Keratinocyte (primary cell): ENCODE results near the gene EBF4. TPM values are rescaled to one million over a fixed set of nuclear protein-coding genes. Genes with fewer than 3 reads are reported as not detected.
"Not testable (repeated sequence)": the region's sequence is repeated elsewhere in the genome, so short reads cannot be mapped to it uniquely, and the experiment has no call there.

Experiments
- DNase-seq: peaks from one replicate; pipeline ENCODE4 v3.0.0-alpha.2; 2011; ENCODE audit warnings: low read depth, missing footprints, low spot score
- FAIRE-seq: peaks from 2 replicates; lab custom pipeline; 2011; peaks lifted over from hg19 to GRCh38; lab: Jason Lieb, UNC
- H2AFZ ChIP-seq: 2 replicates; pipeline ENCODE4 v1.6.0; 2012; ENCODE audit warnings: low read length, control low read depth, inconsistent platforms; ENCODE audit not compliant: control insufficient read depth
- H3K27ac ChIP-seq: 2 replicates; pipeline ENCODE4 v1.5.1; 2011; ENCODE audit warnings: low read length; ENCODE audit not compliant: control insufficient read depth, insufficient read depth
- H3K27me3 ChIP-seq: 3 replicates; pipeline ENCODE4 v1.6.0; 2011; ENCODE audit warnings: low read length; ENCODE audit not compliant: control insufficient read depth, insufficient read depth; ENCODE audit errors: extremely low read depth
- H3K36me3 ChIP-seq, 2 experiments: 2 replicates in 1 of 2; 3 replicates in 1 of 2; pipeline ENCODE4 v1.5.1; 2011; ENCODE audit warnings: low read length in 2 of 2, mild to moderate bottlenecking in 1 of 2; ENCODE audit not compliant: control insufficient read depth in 2 of 2, insufficient read depth in 2 of 2; ENCODE audit errors: extremely low read depth in 1 of 2
- H3K4me1 ChIP-seq: 3 replicates; pipeline ENCODE4 v1.5.1; 2011; ENCODE audit warnings: low read length; ENCODE audit not compliant: control insufficient read depth, insufficient read depth; ENCODE audit errors: extremely low read depth
- H3K4me2 ChIP-seq: 3 replicates; pipeline ENCODE4 v1.6.0; 2011; ENCODE audit warnings: low read depth, low read length; ENCODE audit not compliant: control insufficient read depth, insufficient read depth; ENCODE audit errors: extremely low read depth
- H3K4me3 ChIP-seq, 3 experiments: fragments of 200-600 bp in 1 of 3; sonication (generic) in 1 of 3; 2 replicates in 2 of 3; 3 replicates in 1 of 3; pipeline ENCODE4 v1.5.1; 2011 to 2016; ENCODE audit warnings: low read length in 3 of 3, mild to moderate bottlenecking in 3 of 3, control low read depth in 2 of 3, inconsistent platforms in 1 of 3, low read depth in 1 of 3, mixed read lengths in 1 of 3, mixed run types in 1 of 3, moderate library complexity in 1 of 3; ENCODE audit not compliant: control insufficient read depth in 2 of 3, insufficient read depth in 2 of 3; ENCODE audit errors: extremely low read depth in 1 of 3
- H3K79me2 ChIP-seq: 2 replicates; pipeline ENCODE4 v1.6.0; 2012; ENCODE audit warnings: low read length; ENCODE audit not compliant: control insufficient read depth, insufficient read depth
- H3K9ac ChIP-seq: 3 replicates; pipeline ENCODE4 v1.6.0; 2011; ENCODE audit warnings: low read length; ENCODE audit not compliant: control insufficient read depth, insufficient read depth; ENCODE audit errors: extremely low read depth
- H3K9me1 ChIP-seq: 3 replicates; pipeline ENCODE4 v1.6.0; 2011; ENCODE audit warnings: low read length; ENCODE audit not compliant: control insufficient read depth, insufficient read depth; ENCODE audit errors: extremely low read depth
- H3K9me3 ChIP-seq: 2 replicates; pipeline ENCODE4 v1.5.1; 2012; ENCODE audit warnings: low read depth, low read length; ENCODE audit not compliant: control insufficient read depth
- H4K20me1 ChIP-seq: 3 replicates; pipeline ENCODE4 v1.6.0; 2011; ENCODE audit warnings: low read length; ENCODE audit not compliant: control insufficient read depth, insufficient read depth; ENCODE audit errors: extremely low read depth
- EZH2 ChIP-seq: IDR thresholded peaks from one replicate; pipeline ENCODE4 v1.6.1; 2012; ENCODE audit warnings: inconsistent platforms, mild to moderate bottlenecking, low read length, moderate library complexity
- dilution Hi-C: fragments of 300-500 bp; cut with MboI; formaldehyde crosslinking; loops from one replicate; pipeline ENCODE4 v1.7.0; 2020; ENCODE audit warnings: low sequenced_read_pairs; ENCODE audit not compliant: extremely low pct_ligation_motif_present
- polyA plus RNA-seq, 5 experiments: library from polyadenylated mRNA; depleted of rRNA in 3 of 5; stranded (reverse) in 3 of 5; stranded (forward) in 1 of 5; unstranded in 1 of 5; fragments of >200 nt; gene quantifications; 1 replicate in 1 of 5; 2 replicates in 3 of 5; 3 replicates in 1 of 5; pipeline versions ENCODE4 v1.2.1 to v1.2.3, GENCODE V29; 2011 to 2012; ENCODE audit warnings: missing spikeins in 2 of 5, low read depth in 1 of 5, low replicate concordance in 1 of 5
- TF ChIP-seq, protein P1 (sequence below), 3 experiments: IDR thresholded peaks in 1 of 3; conservative IDR thresholded peaks in 1 of 3; optimal IDR thresholded peaks in 1 of 3; 2 replicates in 2 of 3; 3 replicates in 1 of 3; pipeline versions ENCODE3 to v1.5.1; 2011; ENCODE audit warnings: low read length in 3 of 3, mild to moderate bottlenecking in 3 of 3, moderate library complexity in 2 of 3, control low read depth in 1 of 3, inconsistent platforms in 1 of 3; ENCODE audit not compliant: insufficient read depth in 2 of 3; ENCODE audit errors: extremely low read depth in 1 of 3

EBF4 gene
- polyA plus RNA-seq, 1 donor (not counting 4 experiments of a cell fraction or from before 2014, with no cell fraction given), result not detected

DNA sequence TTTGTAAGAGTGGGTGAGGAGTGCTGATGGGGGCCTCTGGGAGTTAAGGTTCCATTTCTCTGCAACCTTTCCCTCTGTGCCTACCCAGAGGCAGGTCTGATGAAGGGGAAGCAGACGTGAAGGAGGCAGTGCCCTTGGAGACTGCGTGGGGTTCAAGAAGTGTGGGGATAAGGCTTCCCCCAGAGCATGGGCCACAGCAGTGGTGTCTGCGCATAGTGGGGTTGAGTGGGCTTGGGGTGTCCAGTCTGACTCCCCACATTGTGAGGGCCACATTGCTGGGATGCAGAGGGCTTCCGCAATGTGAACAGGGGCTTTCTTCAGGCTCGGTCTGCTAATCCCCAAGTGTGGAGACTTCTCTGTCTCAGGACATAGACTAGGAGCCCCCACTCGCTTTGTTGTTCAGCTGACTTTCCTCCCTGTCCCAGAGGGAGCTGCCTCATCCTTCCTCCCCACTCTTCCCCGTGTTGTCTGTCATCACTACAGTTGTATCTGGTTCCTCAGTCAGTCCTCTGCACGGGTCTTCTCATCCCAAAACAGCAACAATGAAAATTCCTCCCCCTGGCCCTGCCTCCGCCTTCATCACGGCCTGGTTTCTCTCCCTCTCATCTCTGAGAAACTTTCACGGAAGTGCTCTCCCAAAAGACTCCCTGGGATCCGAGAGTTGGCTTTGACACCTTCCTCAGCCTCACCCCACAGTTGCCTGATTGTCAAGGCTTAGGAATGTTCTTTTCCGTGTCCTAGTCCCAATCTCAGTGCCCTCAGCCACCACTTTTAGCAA, 2.8 kb downstream of the EBF4 start:
- no peaks in the 10 kb centered on the region for H3K9me3 ChIP-seq
- H3K27ac ChIP-seq, result no peak overlapping the region
- dilution Hi-C loops, result no loop called here
- H3K36me3 ChIP-seq, result no peaks in the 10 kb centered on the region
- H3K4me3 ChIP-seq, result no peak overlapping the region
- H3K27me3 ChIP-seq, result peaks cover 76% of the 10 kb centered on the region
- DNase-seq, result no peak
- no peaks in the 10 kb centered on the region for H3K4me1 ChIP-seq
- H3K9me1 ChIP-seq, result no peaks in the 10 kb centered on the region
- no peak overlapping the region for H2AFZ ChIP-seq
- no peaks in the 10 kb centered on the region for H3K79me2 ChIP-seq
- no peaks in the 10 kb centered on the region for H4K20me1 ChIP-seq
- H3K9ac ChIP-seq, result no peak overlapping the region
- no peak for TF ChIP-seq EZH2
- TF ChIP-seq, protein P1, sequence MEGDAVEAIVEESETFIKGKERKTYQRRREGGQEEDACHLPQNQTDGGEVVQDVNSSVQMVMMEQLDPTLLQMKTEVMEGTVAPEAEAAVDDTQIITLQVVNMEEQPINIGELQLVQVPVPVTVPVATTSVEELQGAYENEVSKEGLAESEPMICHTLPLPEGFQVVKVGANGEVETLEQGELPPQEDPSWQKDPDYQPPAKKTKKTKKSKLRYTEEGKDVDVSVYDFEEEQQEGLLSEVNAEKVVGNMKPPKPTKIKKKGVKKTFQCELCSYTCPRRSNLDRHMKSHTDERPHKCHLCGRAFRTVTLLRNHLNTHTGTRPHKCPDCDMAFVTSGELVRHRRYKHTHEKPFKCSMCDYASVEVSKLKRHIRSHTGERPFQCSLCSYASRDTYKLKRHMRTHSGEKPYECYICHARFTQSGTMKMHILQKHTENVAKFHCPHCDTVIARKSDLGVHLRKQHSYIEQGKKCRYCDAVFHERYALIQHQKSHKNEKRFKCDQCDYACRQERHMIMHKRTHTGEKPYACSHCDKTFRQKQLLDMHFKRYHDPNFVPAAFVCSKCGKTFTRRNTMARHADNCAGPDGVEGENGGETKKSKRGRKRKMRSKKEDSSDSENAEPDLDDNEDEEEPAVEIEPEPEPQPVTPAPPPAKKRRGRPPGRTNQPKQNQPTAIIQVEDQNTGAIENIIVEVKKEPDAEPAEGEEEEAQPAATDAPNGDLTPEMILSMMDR (optimal IDR thresholded peaks at IDR 0.05 in 1 of 3, IDR thresholded peaks at IDR 0.05 in 1 of 3, conservative IDR thresholded peaks at IDR 0.05 in 1 of 3; ENCODE audit: extremely low read depth in 1 of 3, insufficient read depth in 2 of 3, low read length in 3 of 3), result no peak
- FAIRE-seq, result no peak
- no peak overlapping the region for H3K4me2 ChIP-seq

DNA sequence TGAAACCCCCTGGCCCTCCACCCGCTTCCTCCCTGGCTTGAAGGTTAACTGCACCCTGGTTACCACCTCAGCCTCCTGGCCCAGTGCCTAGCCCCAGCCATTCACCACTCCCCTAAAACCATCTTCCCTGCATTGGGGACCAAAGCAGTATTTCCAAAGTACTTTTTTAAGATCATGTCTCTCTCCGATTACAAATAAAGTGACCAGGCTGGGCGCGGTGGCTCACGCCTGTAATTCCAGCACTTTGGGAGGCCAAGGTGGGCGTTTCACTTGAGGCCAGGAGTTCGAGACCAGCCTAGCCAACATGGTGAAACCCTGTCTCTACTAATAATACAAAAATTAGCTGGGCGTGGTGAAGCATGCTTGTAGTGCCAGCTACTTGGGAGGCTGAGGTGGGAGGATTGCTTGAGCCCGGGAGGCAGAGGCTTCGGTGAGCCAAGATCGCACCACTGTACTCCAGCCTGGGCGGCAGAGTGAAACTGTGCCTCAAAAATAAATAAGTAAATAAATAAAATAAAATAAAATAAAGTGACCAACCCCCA, 3.5 kb downstream of the EBF4 start:
- H3K27ac ChIP-seq, DNase-seq, H3K36me3 ChIP-seq, H3K4me1 ChIP-seq, H2AFZ ChIP-seq, H3K4me3 ChIP-seq, H3K9ac ChIP-seq, H3K9me3 ChIP-seq, dilution Hi-C loops, H3K4me2 ChIP-seq, FAIRE-seq, H3K9me1 ChIP-seq, H3K79me2 ChIP-seq, H4K20me1 ChIP-seq: not testable (repeated sequence)
- peaks cover 77% of the 10 kb centered on the region for H3K27me3 ChIP-seq
